ENCODE measurements around the gene PRKAR2B.
A peak's percentile ranks its signal among the peaks of the same experiment; 100 is the strongest.

Gene PRKAR2B

DNA sequence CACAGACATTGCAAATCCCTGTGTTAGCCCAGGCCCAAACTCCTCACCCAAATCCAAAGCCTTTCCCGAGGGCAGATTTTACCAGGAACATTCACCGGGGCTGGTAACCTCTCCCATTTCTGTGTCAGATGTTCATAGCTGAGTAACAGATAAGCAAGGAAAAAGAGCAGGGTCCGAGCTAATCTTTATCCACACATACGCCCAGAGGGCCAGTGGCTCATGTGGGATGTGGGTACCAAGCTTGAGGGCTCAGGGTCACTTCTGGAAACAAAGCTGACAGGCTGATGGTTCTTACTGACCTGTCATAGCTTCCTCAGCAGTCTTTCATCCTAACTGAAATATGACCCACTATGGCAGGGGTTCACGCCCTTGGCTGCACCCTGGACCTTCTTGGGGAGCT, 164.1 kb downstream of the PRKAR2B start:
- TF ChIP-seq ZFX (IDR thresholded peaks at IDR 0.05; ENCODE audit: borderline replicate concordance): no peak
- TF ChIP-seq, protein P1, sequence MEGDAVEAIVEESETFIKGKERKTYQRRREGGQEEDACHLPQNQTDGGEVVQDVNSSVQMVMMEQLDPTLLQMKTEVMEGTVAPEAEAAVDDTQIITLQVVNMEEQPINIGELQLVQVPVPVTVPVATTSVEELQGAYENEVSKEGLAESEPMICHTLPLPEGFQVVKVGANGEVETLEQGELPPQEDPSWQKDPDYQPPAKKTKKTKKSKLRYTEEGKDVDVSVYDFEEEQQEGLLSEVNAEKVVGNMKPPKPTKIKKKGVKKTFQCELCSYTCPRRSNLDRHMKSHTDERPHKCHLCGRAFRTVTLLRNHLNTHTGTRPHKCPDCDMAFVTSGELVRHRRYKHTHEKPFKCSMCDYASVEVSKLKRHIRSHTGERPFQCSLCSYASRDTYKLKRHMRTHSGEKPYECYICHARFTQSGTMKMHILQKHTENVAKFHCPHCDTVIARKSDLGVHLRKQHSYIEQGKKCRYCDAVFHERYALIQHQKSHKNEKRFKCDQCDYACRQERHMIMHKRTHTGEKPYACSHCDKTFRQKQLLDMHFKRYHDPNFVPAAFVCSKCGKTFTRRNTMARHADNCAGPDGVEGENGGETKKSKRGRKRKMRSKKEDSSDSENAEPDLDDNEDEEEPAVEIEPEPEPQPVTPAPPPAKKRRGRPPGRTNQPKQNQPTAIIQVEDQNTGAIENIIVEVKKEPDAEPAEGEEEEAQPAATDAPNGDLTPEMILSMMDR (IDR thresholded peaks at IDR 0.05): no peak
- H3K27ac ChIP-seq: no peak overlapping the region

DNA sequence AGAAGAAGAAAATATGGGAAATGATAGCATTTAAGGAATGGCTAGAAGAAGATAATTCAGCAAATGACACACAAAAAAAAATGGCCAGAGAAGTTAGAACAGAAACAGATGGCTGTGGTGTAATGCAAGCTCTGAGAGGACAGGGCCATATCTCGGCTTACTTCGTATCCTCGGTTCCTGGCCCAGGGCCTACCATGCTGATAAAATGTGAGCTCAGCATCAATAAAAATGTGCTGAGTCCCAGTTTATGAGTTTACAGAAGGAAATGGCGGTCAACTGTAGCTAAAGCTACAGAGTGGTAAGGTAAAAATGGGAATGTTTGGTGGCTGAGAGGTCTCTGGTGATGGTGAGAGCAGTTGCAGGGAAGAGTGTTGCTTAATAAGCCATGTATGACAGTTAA, 165.1 kb downstream of the PRKAR2B start:
- TF ChIP-seq, protein P1 (IDR thresholded peaks at IDR 0.05): no peak
- no peak for TF ChIP-seq ZFX (IDR thresholded peaks at IDR 0.05; ENCODE audit: borderline replicate concordance)
- H3K27ac ChIP-seq: 0 out of 2 replicates have a peak overlapping the region, but pooled peaks have one; percentile 12

DNA sequence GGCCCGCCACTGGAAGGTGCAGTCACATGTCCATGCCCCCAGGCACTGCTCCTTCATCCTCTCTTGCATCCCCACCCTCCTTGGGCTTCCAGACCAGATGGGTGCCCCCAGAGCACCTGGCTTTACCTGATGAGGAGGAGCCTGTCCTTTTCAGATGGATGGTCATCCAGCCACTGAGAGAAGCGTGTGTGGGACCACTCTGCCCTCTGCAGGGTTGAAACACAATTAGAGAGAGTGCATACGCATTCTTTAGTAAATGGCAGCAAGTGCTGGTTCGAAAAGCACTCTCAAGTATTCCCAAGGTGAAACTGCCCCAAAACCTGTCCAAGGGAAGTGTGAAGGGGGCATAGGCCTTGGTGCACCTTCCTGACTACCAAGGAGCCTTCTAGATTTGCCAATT, 165.9 kb downstream of the PRKAR2B start:
- TF ChIP-seq ZFX (IDR thresholded peaks at IDR 0.05; ENCODE audit: borderline replicate concordance): no peak
- TF ChIP-seq, protein P1 (IDR thresholded peaks at IDR 0.05): no peak
- no peak overlapping the region for H3K27ac ChIP-seq
